Motor neuron (in vitro differentiated cells): Measurements from ENCODE around the gene RAB14. TPM values are rescaled to one million over a fixed set of nuclear protein-coding genes. Genes with fewer than 3 reads are reported as not detected.
A peak's percentile ranks its signal among the peaks of the same experiment; 100 is the strongest.

Experiments used
- ATAC-seq, 8 experiments: fragments of 200-7000 bp; cut with Tn5 transposase; replicated peaks in 6 of 8; 2 replicates each; pipeline ENCODE4 v1.8.0; 2021; ENCODE audit warnings: mild to moderate bottlenecking in 8 of 8, moderate library complexity in 8 of 8
- H3K27ac ChIP-seq, 2 donors: fragments of 250-450 bp; sonication (Bioruptor Pico); 2 replicates each; pipeline ENCODE4 v1.9.0; 2021; ENCODE audit warnings: antibody characterized with exemption in 2 of 2, mild to moderate bottlenecking in 2 of 2, moderate library complexity in 1 of 2
- H3K4me1 ChIP-seq, 2 donors: fragments of 250-450 bp; sonication (Bioruptor Pico); replicated peaks in 1 of 2; 2 replicates each; pipeline ENCODE4 v1.6.1; 2021; ENCODE audit warnings: antibody characterized with exemption in 2 of 2, mild to moderate bottlenecking in 2 of 2, moderate library complexity in 1 of 2
- H3K4me3 ChIP-seq, 5 donors: fragments of 250-450 bp; sonication (Bioruptor Pico); 2 replicates each; pipeline ENCODE4 v1.9.0; 2021; ENCODE audit warnings: antibody characterized with exemption in 5 of 5, mild to moderate bottlenecking in 5 of 5, moderate library complexity in 4 of 5
- WGBS, 10 experiments: fragments of 450-650 bp; shearing (Covaris generic); methylation state at CpG; one replicate each; pipeline ENCODE4 v1.0.0; 2022; 5-methylcytosine and 5-hydroxymethylcytosine counted together
- in situ Hi-C, 9 experiments: fragments of 400-800 bp; cut with MboI; loops; one replicate each; pipeline ENCODE4 v1.15.0; 2021; ENCODE audit warnings: low sequenced_read_pairs in 9 of 9, low pct_unique_long_range_greater_than_20kb in 2 of 9; ENCODE audit not compliant: unreplicated experiment in 9 of 9
- total RNA-seq, 8 experiments: library from RNA; unstranded; fragments of 300-600 nt; gene quantifications; 2 replicates each; pipeline versions ENCODE4 v1.2.3 to v1.2.4, GENCODE V29; 2022

The RAB14 gene
- total RNA-seq, 8 experiments from 2014 or later: 21.3 to 56.0 (median 40.7) TPM

GRCh38 chr9:121199921-121200320 is 1.7 kb downstream of the RAB14 start:
- Histone ChIP-seq H3K27ac (no peak overlapping the region), H3K4me1 (peaks cover 27 to 51% of the 10 kb centered on the region in 2 donors), H3K4me3 (peak overlapping the region; percentile 61 to 87 (median 76))
- in situ Hi-C loops: loop anchor here in 6 of 9 experiments (25.0 kb wide), 3 partner anchors 112 to 212 kb away; no protein-coding TSS in a partner anchor
- 7 to 50% (median 28%) methylated on average over 1 to 2 of the region's 2 CpGs; no CpG with 5 or more reads in 3 of the 10 experiments for WGBS, 10 experiments
- ATAC-seq: no peak

GRCh38 chr9:121198512-121199042 is 3.1 kb downstream of the RAB14 start:
- in situ Hi-C loops: no loop called here
- no peak for ATAC-seq
- H3K27ac ChIP-seq: no peak overlapping the region
- H3K4me1 ChIP-seq: peaks cover 28 to 58% of the 10 kb centered on the region in 2 donors
- peak overlapping the region in 1 of 5 donors; percentile 76 for H3K4me3 ChIP-seq
- WGBS, 10 experiments: 0 to 72% (median 55%) methylated on average over 1 to 4 of the region's 4 CpGs; no CpG with 5 or more reads in 3 of the 10 experiments

GRCh38 chr9:121197132-121197531 is 4.5 kb downstream of the RAB14 start:
- no peak overlapping the region for H3K27ac ChIP-seq
- H3K4me1 ChIP-seq: peaks cover 37 to 72% of the 10 kb centered on the region in 2 donors
- ATAC-seq: no peak
- in situ Hi-C loops: no loop called here
- WGBS, 10 experiments: 88 to 100% (median 100%) methylated on average over 1 of the region's 1 CpG; no CpG with 5 or more reads in 3 of the 10 experiments
- no peak overlapping the region for H3K4me3 ChIP-seq

- Histone ChIP-seq H3K4me1 (peaks cover 35 to 78% of the 10 kb centered on the region in 2 donors), H3K4me3 (no peak overlapping the region), H3K27ac (no peak overlapping the region)
- in situ Hi-C loops: no loop called here
- peak in 1 of 8 experiments; percentile 5 for ATAC-seq
- WGBS, 10 experiments: 4 to 80% (median 48%) methylated on average over 1 to 4 of the region's 4 CpGs; no CpG with 5 or more reads in 4 of the 10 experiments
These were observed 5.3 kb downstream of the RAB14 start for GRCh38 chr9:121196389-121196788.

GRCh38 chr9:121194730-121195129 is 6.9 kb downstream of the RAB14 start:
- Histone ChIP-seq H3K4me3 (no peak overlapping the region), H3K4me1 (peaks cover 35 to 73% of the 10 kb centered on the region in 2 donors), H3K27ac (no peak overlapping the region)
- WGBS, 10 experiments: 0 to 100% (median 78%) methylated on average over 1 of the region's 1 CpG; no CpG with 5 or more reads in 1 of the 10 experiments
- in situ Hi-C loops: no loop called here
- ATAC-seq: peak in 1 of 8 experiments; percentile 15

- no peak for ATAC-seq
- in situ Hi-C loops: no loop called here
- H3K4me1 ChIP-seq: peaks cover 21 to 57% of the 10 kb centered on the region in 2 donors
- no peak overlapping the region for H3K4me3 ChIP-seq
- H3K27ac ChIP-seq: no peak overlapping the region
- WGBS, 10 experiments: 0 to 88% (median 34%) methylated on average over 1 of the region's 1 CpG
These were observed 8.6 kb downstream of the RAB14 start for GRCh38 chr9:121192959-121193640.

GRCh38 chr9:121192518-121192917 is 9.2 kb downstream of the RAB14 start:
- Histone ChIP-seq H3K27ac (no peak overlapping the region), H3K4me3 (no peak overlapping the region), H3K4me1 (peaks cover 15 to 53% of the 10 kb centered on the region in 2 donors)
- WGBS, 10 experiments: 0 to 86% (median 43%) methylated on average over 1 of the region's 1 CpG; no CpG with 5 or more reads in 3 of the 10 experiments
- in situ Hi-C loops: no loop called here
- no peak for ATAC-seq

- in situ Hi-C loops: no loop called here
- Histone ChIP-seq H3K4me1 (peaks cover 14 to 41% of the 10 kb centered on the region in 2 donors), H3K27ac (no peak overlapping the region), H3K4me3 (no peak overlapping the region)
- WGBS, 10 experiments: 20 to 100% (median 100%) methylated on average over 1 to 2 of the region's 2 CpGs; no CpG with 5 or more reads in 3 of the 10 experiments
- no peak for ATAC-seq
These were observed 10.4 kb downstream of the RAB14 start for GRCh38 chr9:121191235-121191634.

GRCh38 chr9:121189660-121190059 is 12.0 kb downstream of the RAB14 start:
- in situ Hi-C loops: no loop called here
- no peak for ATAC-seq
- peaks cover 11 to 28% of the 10 kb centered on the region in 2 donors for H3K4me1 ChIP-seq
- H3K27ac ChIP-seq: no peak overlapping the region
- 60 to 100% (median 90%) methylated on average over 1 to 3 of the region's 3 CpGs; no CpG with 5 or more reads in 1 of the 10 experiments for WGBS, 10 experiments
- H3K4me3 ChIP-seq: no peak overlapping the region

GRCh38 chr9:121189006-121189405 is 12.7 kb downstream of the RAB14 start:
- WGBS, 10 experiments: 55 to 100% (median 89%) methylated on average over 1 of the region's 1 CpG; no CpG with 5 or more reads in 1 of the 10 experiments

GRCh38 chr9:121187636-121188305 is 13.9 kb downstream of the RAB14 start:
- ATAC-seq: no peak
- Histone ChIP-seq H3K4me3 (no peak overlapping the region), H3K4me1 (peaks cover 3 to 15% of the 10 kb centered on the region in 2 donors), H3K27ac (no peak overlapping the region)
- in situ Hi-C loops: no loop called here
- 80 to 100% (median 88%) methylated on average over 1 to 3 of the region's 3 CpGs for WGBS, 10 experiments

More at GRCh38 chr9:121189006-121189405, 12.7 kb downstream of the RAB14 start:
- H3K4me3 ChIP-seq: no peak overlapping the region
- peak in 1 of 8 experiments; percentile 17 for ATAC-seq
- in situ Hi-C loops: no loop called here
- peaks cover 11 to 25% of the 10 kb centered on the region in 2 donors for H3K4me1 ChIP-seq
- no peak overlapping the region for H3K27ac ChIP-seq

GRCh38 chr9:121185774-121186403 is 15.8 kb downstream of the RAB14 start:
- no peak for ATAC-seq

More at GRCh38 chr9:121185774-121186403, 15.8 kb downstream of the RAB14 start:
- Histone ChIP-seq H3K4me1 (no peaks in the 10 kb centered on the region), H3K27ac (no peak overlapping the region), H3K4me3 (no peak overlapping the region)
- in situ Hi-C loops: no loop called here
- 80 to 100% (median 100%) methylated on average over 1 to 3 of the region's 4 CpGs; no CpG with 5 or more reads in 2 of the 10 experiments for WGBS, 10 experiments
